ENCODE results near the gene SAMD10. TPM values are rescaled to one million over a fixed set of nuclear protein-coding genes. Genes with fewer than 3 reads are reported as not detected.
A peak's percentile ranks its signal among the peaks of the same experiment; 100 is the strongest.

Gene SAMD10
- total and polyA plus RNA-seq, 10 of the 15 experiments (the other 5 are each of a cell fraction or from before 2014, with no cell fraction given) = 1.3 to 51.4 (median 17.9) TPM

DNA sequence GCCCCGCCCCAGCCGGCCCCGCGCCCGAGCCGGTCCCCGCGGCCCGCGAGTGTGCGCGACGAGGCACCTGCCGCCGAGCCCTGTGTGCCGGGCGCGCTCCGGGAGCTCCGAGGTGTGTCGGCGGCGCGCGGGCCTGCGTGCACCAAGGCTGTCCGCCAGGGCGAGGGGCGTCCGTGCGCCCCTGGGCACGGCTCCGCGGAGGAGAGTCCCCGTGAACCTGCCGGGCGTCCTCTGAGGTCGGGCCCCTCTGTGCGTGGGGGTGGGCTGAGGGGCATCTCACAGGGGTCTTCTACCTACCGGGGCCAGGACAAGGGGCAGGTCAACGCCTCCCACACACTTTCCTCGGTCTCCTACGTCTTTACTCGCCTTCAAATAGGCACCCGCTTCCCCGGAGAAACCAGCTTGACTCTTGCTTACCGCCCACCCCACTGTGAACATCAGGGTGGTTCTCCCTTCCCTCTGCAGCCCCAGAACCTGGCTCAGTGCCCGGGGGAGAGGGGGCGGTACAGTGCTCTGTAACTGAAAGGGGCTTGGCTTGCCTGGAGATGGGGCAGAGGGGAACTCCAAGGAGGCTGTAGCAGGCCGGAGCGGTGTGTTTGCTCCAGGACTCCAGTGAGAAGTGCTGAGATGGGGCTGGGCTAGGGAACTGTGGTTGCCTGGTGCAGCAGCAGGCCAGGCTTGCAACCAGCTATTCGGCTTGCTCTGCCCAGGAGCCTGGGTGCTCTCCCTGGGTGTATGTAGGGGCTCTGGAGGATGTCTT, at the start of gene SAMD10 (continued):
- TF ChIP-seq SMARCA5 (IDR thresholded peaks at IDR 0.05) (no peak; the same call in 1 of the 2 replicates), GABPA (IDR thresholded peaks at IDR 0.05; ENCODE audit: low read depth) (no peak), TCF12 (IDR thresholded peaks at IDR 0.05; ENCODE audit: low read depth, low read length) (0 out of 2 replicates have a peak, but pooled peaks have one; percentile 7), PAX5 (IDR thresholded peaks at IDR 0.05; ENCODE audit: borderline replicate concordance, low read depth, low read length) (no peak; the same call in 1 of the 2 replicates), RB1 (IDR thresholded peaks at IDR 0.05; ENCODE audit: borderline replicate concordance) (no peak), ZZZ3 (IDR thresholded peaks at IDR 0.05; ENCODE audit: control insufficient read depth, insufficient read length, low read depth) (no peak), NFYB (IDR thresholded peaks at IDR 0.05; ENCODE audit: insufficient read depth, low read depth, low read length) (0 out of 2 replicates have a peak, but pooled peaks have one; percentile 5), RFX5 (IDR thresholded peaks at IDR 0.05; ENCODE audit: low read depth, low read length) (no peak), DPF2 (IDR thresholded peaks at IDR 0.05) (peak; percentile 63), IKZF1 (conservative IDR thresholded peaks at IDR 0.05) (peak; percentile 48), MEF2B (IDR thresholded peaks at IDR 0.05; ENCODE audit: partially characterized antibody, poor library complexity, severe bottlenecking) (peak; percentile 47), BHLHE40 (IDR thresholded peaks at IDR 0.05; ENCODE audit: borderline replicate concordance in 1 of 2, low read depth in 2 of 2, low read length in 1 of 2) (peak in 1 of 2 experiments; percentile 43; a peak in 1 of 4 replicates), STAT3 (IDR thresholded peaks at IDR 0.05; ENCODE audit: low read depth, low read length) (no peak), SMAD1 (IDR thresholded peaks at IDR 0.05; ENCODE audit: low read depth, partially characterized antibody) (peak; percentile 97), NR2C2 (IDR thresholded peaks at IDR 0.05; ENCODE audit: borderline replicate concordance, control insufficient read depth, insufficient read length, low read depth) (no peak), TAF1 (IDR thresholded peaks at IDR 0.05; ENCODE audit: borderline replicate concordance, low read depth, low read length) (peak; percentile 66; the same call in 1 of the 2 replicates), HCFC1 (IDR thresholded peaks at IDR 0.05; ENCODE audit: low read length) (no peak), POLR2A (IDR thresholded peaks at IDR 0.05; ENCODE audit: low read depth, low read length) (peak; percentile 71), NFIC (IDR thresholded peaks at IDR 0.05; ENCODE audit: low read depth, low read length) (no peak), EP300 (IDR thresholded peaks at IDR 0.05; ENCODE audit: borderline replicate concordance in 1 of 2, control insufficient read depth in 1 of 2, low read depth in 2 of 2, low read length in 2 of 2) (no peak), SPI1 (IDR thresholded peaks at IDR 0.05; ENCODE audit: borderline replicate concordance, insufficient read depth, low read depth, low read length) (peak; percentile 22; the same call in 1 of the 2 replicates)
- TF ChIP-seq, protein P1, sequence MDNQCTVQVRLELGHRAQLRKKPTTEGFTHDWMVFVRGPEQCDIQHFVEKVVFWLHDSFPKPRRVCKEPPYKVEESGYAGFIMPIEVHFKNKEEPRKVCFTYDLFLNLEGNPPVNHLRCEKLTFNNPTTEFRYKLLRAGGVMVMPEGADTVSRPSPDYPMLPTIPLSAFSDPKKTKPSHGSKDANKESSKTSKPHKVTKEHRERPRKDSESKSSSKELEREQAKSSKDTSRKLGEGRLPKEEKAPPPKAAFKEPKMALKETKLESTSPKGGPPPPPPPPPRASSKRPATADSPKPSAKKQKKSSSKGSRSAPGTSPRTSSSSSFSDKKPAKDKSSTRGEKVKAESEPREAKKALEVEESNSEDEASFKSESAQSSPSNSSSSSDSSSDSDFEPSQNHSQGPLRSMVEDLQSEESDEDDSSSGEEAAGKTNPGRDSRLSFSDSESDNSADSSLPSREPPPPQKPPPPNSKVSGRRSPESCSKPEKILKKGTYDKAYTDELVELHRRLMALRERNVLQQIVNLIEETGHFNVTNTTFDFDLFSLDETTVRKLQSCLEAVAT (IDR thresholded peaks at IDR 0.05) = peak; percentile 83; the same call in 1 of the 2 replicates
- TF ChIP-seq, protein P2, sequence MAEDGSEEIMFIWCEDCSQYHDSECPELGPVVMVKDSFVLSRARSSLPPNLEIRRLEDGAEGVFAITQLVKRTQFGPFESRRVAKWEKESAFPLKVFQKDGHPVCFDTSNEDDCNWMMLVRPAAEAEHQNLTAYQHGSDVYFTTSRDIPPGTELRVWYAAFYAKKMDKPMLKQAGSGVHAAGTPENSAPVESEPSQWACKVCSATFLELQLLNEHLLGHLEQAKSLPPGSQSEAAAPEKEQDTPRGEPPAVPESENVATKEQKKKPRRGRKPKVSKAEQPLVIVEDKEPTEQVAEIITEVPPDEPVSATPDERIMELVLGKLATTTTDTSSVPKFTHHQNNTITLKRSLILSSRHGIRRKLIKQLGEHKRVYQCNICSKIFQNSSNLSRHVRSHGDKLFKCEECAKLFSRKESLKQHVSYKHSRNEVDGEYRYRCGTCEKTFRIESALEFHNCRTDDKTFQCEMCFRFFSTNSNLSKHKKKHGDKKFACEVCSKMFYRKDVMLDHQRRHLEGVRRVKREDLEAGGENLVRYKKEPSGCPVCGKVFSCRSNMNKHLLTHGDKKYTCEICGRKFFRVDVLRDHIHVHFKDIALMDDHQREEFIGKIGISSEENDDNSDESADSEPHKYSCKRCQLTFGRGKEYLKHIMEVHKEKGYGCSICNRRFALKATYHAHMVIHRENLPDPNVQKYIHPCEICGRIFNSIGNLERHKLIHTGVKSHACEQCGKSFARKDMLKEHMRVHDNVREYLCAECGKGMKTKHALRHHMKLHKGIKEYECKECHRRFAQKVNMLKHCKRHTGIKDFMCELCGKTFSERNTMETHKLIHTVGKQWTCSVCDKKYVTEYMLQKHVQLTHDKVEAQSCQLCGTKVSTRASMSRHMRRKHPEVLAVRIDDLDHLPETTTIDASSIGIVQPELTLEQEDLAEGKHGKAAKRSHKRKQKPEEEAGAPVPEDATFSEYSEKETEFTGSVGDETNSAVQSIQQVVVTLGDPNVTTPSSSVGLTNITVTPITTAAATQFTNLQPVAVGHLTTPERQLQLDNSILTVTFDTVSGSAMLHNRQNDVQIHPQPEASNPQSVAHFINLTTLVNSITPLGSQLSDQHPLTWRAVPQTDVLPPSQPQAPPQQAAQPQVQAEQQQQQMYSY (CRISPR knock-in tag; IDR thresholded peaks at IDR 0.05) = no peak
- TF ChIP-seq, protein P3, sequence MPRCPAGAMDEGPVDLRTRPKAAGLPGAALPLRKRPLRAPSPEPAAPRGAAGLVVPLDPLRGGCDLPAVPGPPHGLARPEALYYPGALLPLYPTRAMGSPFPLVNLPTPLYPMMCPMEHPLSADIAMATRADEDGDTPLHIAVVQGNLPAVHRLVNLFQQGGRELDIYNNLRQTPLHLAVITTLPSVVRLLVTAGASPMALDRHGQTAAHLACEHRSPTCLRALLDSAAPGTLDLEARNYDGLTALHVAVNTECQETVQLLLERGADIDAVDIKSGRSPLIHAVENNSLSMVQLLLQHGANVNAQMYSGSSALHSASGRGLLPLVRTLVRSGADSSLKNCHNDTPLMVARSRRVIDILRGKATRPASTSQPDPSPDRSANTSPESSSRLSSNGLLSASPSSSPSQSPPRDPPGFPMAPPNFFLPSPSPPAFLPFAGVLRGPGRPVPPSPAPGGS (IDR thresholded peaks at IDR 0.05; ENCODE audit: borderline replicate concordance, insufficient read depth, low read depth, low read length, poor library complexity, severe bottlenecking) = peak; percentile 42

All from GM12878 (cell line).